Transverse colon (tissue), 4 donors: Measurements from ENCODE around the gene RAB40C. TPM values are rescaled to one million over a fixed set of nuclear protein-coding genes. Genes with fewer than 3 reads are reported as not detected.

ENCODE experiments used
- DNase-seq: peaks from one replicate; pipeline ENCODE4 v3.0.0-alpha.2; 2019
- H3K27ac ChIP-seq, 4 donors: fragments of 200-600 bp; sonication (generic); 2 replicates each; pipeline ENCODE4 v1.5.1; 2016 to 2018; ENCODE audit warnings: inconsistent platforms in 4 of 4
- H3K27me3 ChIP-seq: fragments of 200-600 bp; sonication (generic); 2 replicates; pipeline ENCODE4 v1.5.1; 2017; ENCODE audit warnings: inconsistent platforms
- H3K36me3 ChIP-seq, 4 donors: fragments of 200-600 bp; sonication (generic); 2 replicates each; pipeline ENCODE4 v1.5.1; 2017 to 2019; ENCODE audit warnings: inconsistent platforms in 4 of 4
- H3K4me1 ChIP-seq, 4 donors: fragments of 200-600 bp; sonication (generic); 2 replicates each; pipeline ENCODE4 v1.5.1; 2017 to 2020; ENCODE audit warnings: inconsistent platforms in 4 of 4
- H3K4me3 ChIP-seq, 4 donors: fragments of 200-600 bp; sonication (generic); 1 replicate in 1 of 4; 2 replicates in 3 of 4; pipeline versions ENCODE4 v1.5.1 to v1.6.1; 2017 to 2019; ENCODE audit warnings: inconsistent platforms in 4 of 4
- H3K9me3 ChIP-seq, 2 donors: fragments of 200-600 bp; sonication (generic); 2 replicates each; pipeline ENCODE4 v1.5.1; 2017 to 2019; ENCODE audit warnings: inconsistent platforms in 2 of 2
- EP300 ChIP-seq: sonication (generic); formaldehyde crosslinking; IDR thresholded peaks from one replicate; pipeline ENCODE4 v1.6.1; 2017; ENCODE audit warnings: antibody characterized with exemption, low read depth
- POLR2A ChIP-seq: fragments of 450-650 bp; IDR thresholded peaks from one replicate; pipeline ENCODE4 v1.6.1; 2016; ENCODE audit warnings: antibody characterized with exemption, mild to moderate bottlenecking, moderate library complexity
- POLR2AphosphoS5 ChIP-seq, 3 donors: sonication (generic); formaldehyde crosslinking; IDR thresholded peaks; one replicate each; pipeline ENCODE4 v1.6.1; 2016; ENCODE audit warnings: antibody characterized with exemption in 3 of 3
- WGBS, 2 donors: methylation state at CpG; one replicate each; pipeline ENCODE4 v1.1.5; 2018; ENCODE audit warnings: low coverage in 1 of 2; 5-methylcytosine and 5-hydroxymethylcytosine counted together
- in situ Hi-C, 4 donors: fragments of 200-750 bp; cut with MboI; loops; one replicate each; pipeline versions ENCODE4 v1.15.0 to v1.15.1; 2017; ENCODE audit warnings: low sequenced_read_pairs in 3 of 4, low pct_ligation_motif_present in 1 of 4, low pct_unique_long_range_greater_than_20kb in 1 of 4
- intact Hi-C: fragments of 100-400 bp; cut with DNase I; formaldehyde crosslinking; loops from one replicate; pipeline ENCODE4 v1.15.1; 2023; ENCODE audit warnings: low total_unique reads
- total RNA-seq, 4 donors: library from RNA; depleted of rRNA; stranded (reverse); fragments of >200 nt; gene quantifications; one replicate each; pipeline ENCODE4 v1.1.0, GENCODE V29; 2016
- TF ChIP-seq, protein P1 (sequence below), 5 experiments: fragments of 200-600 bp in 3 of 5; fragments of 450-650 bp in 2 of 5; sonication (generic) in 3 of 5; IDR thresholded peaks; 1 replicate in 2 of 5; 2 replicates in 3 of 5; pipeline ENCODE4 v1.5.1; 2016 to 2017; ENCODE audit warnings: antibody characterized with exemption in 5 of 5, inconsistent platforms in 3 of 5, mild to moderate bottlenecking in 2 of 5, moderate library complexity in 1 of 5

RAB40C gene
- total RNA-seq, 4 donors from 2014 or later = 54.8 to 111 (median 83.5) TPM

GRCh38 chr16:572865-573650 lies 16.8 kb upstream of the RAB40C start:
- H3K27ac ChIP-seq = no peak overlapping the region
- DNase-seq = no peak
- H3K27me3 ChIP-seq = no peaks in the 10 kb centered on the region
- no peaks in the 10 kb centered on the region for H3K9me3 ChIP-seq
- TF ChIP-seq POLR2A = no peak
- TF ChIP-seq EP300 = no peak
- TF ChIP-seq POLR2AphosphoS5 (IDR thresholded peaks at IDR 0.05) = no peak
- TF ChIP-seq, protein P1, sequence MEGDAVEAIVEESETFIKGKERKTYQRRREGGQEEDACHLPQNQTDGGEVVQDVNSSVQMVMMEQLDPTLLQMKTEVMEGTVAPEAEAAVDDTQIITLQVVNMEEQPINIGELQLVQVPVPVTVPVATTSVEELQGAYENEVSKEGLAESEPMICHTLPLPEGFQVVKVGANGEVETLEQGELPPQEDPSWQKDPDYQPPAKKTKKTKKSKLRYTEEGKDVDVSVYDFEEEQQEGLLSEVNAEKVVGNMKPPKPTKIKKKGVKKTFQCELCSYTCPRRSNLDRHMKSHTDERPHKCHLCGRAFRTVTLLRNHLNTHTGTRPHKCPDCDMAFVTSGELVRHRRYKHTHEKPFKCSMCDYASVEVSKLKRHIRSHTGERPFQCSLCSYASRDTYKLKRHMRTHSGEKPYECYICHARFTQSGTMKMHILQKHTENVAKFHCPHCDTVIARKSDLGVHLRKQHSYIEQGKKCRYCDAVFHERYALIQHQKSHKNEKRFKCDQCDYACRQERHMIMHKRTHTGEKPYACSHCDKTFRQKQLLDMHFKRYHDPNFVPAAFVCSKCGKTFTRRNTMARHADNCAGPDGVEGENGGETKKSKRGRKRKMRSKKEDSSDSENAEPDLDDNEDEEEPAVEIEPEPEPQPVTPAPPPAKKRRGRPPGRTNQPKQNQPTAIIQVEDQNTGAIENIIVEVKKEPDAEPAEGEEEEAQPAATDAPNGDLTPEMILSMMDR (IDR thresholded peaks at IDR 0.05) = no peak
- peaks cover 16 to 23% (median 21%) of the 10 kb centered on the region in 4 donors for H3K4me1 ChIP-seq
- in situ Hi-C loops = no loop called here
- intact Hi-C loops = no loop called here
- peaks cover 0 to 10% (median 0%) of the 10 kb centered on the region in 4 donors for H3K36me3 ChIP-seq
- H3K4me3 ChIP-seq = no peak overlapping the region
- 89 to 95% methylated on average over 4 to 26 of the region's 27 CpGs for WGBS, 2 donors

GRCh38 chr16:574021-574760 lies 15.7 kb upstream of the RAB40C start:
- intact Hi-C loops (no loop called here), in situ Hi-C loops (no loop called here)
- no peak overlapping the region for H3K4me3 ChIP-seq
- H3K9me3 ChIP-seq = no peaks in the 10 kb centered on the region
- H3K27me3 ChIP-seq = no peaks in the 10 kb centered on the region
- WGBS, 2 donors = 92% methylated on average over 40 of the region's 46 CpGs; no CpG with 5 or more reads in 1 of the 2 donors
- DNase-seq = no peak
- H3K27ac ChIP-seq = no peak overlapping the region
- TF ChIP-seq POLR2A = no peak
- no peak for TF ChIP-seq EP300
- TF ChIP-seq, protein P1 (IDR thresholded peaks at IDR 0.05) = no peak
- no peak for TF ChIP-seq POLR2AphosphoS5 (IDR thresholded peaks at IDR 0.05)
- H3K36me3 ChIP-seq = peaks cover 0 to 10% (median 0%) of the 10 kb centered on the region in 4 donors
- peaks cover 6 to 17% (median 12%) of the 10 kb centered on the region in 4 donors for H3K4me1 ChIP-seq

DNA sequence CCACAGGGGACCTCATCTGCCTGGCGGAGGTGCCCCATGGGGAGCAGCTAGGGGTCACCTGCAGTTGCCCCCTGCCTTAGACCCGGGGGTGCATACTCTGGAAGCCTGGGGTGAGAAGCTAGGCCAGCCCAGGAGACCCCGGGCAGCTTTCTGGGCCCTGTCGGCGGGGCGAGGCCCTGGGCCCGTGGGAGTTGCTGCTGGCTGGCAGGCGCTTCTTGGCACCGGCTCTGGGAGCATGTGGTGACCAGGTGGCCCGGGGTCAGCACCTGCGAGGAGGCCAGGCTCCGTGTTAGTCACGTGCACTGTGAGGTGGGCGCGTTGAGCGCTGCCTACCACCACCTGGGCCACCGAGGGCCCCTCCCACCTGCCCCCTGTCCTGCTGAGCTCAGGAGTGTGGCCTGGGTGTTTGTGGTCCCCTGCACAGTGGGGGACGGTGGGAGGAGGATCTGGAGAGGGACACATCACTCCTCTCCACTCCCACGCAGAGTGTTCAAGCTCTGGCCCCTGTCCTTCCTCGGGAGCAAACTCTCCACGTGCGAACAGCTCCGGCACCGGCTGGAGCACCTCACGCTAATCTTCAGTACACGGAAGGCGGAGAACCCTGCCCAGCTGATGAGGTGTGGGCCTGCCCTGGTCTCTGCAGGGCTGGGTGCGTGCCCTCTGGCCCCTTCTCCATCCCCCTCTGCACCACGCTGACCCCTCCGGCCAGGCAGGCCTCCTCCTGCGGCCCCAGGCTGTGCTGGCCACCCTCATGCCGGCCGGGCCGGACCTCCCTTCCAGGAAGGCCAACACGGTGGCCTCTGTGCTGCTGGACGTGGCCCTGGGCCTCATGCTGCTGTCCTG lies 14.3 kb upstream of the RAB40C start:
- Histone ChIP-seq H3K4me3 (no peak overlapping the region), H3K4me1 (peaks cover 3 to 10% (median 6%) of the 10 kb centered on the region in 4 donors), H3K9me3 (no peaks in the 10 kb centered on the region), H3K36me3 (peaks cover 0 to 10% (median 0%) of the 10 kb centered on the region in 4 donors), H3K27me3 (no peaks in the 10 kb centered on the region), H3K27ac (no peak overlapping the region)
- WGBS, 2 donors = 90% methylated on average over 27 of the region's 36 CpGs; no CpG with 5 or more reads in 1 of the 2 donors
- TF ChIP-seq EP300 (no peak), POLR2A (no peak), POLR2AphosphoS5 (IDR thresholded peaks at IDR 0.05) (no peak)
- TF ChIP-seq, protein P1 (IDR thresholded peaks at IDR 0.05) = no peak
- no peak for DNase-seq
- intact Hi-C loops = loop anchor here (5.0 kb wide), 1 partner anchor 87 kb away; no protein-coding TSS in a partner anchor
- in situ Hi-C loops = no loop called here
